SIG-M5 treated with dmso at 0.1 percent for 504 hours (cell line): ENCODE results near the gene KRCC1.
"Not testable (repeated sequence)": the region's sequence is repeated elsewhere in the genome, so short reads cannot be mapped to it uniquely, and the experiment has no call there.

Source experiments
- DNase-seq: peaks from one replicate; lab custom pipeline; 2025; ENCODE audit not compliant: unreplicated experiment; lab: John Stamatoyannopoulos, UW

KRCC1 gene

DNA sequence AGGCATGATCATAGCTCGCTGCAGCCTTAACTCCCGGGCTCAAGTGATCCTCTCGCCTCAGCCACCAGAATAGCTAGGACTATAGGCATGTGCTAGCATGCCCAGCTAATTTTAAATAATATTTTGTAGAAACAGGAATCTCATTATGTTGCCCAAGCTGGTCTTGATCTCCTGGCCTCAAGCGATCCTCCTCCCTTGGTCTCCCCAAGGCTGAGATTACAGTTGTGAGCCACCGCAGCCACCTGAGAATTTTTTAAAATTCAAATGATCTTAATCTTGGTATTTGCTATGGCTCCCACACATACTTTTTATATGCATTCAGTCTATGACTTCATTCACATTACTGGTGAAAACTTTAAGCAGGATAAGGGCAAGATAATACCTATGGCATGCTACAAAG, 13.1 kb downstream of the KRCC1 start:
- DNase-seq, result no peak

GRCh38 chr2:88038263-88039105, 17.1 kb downstream of the KRCC1 start:
- DNase-seq, result no peak

DNA sequence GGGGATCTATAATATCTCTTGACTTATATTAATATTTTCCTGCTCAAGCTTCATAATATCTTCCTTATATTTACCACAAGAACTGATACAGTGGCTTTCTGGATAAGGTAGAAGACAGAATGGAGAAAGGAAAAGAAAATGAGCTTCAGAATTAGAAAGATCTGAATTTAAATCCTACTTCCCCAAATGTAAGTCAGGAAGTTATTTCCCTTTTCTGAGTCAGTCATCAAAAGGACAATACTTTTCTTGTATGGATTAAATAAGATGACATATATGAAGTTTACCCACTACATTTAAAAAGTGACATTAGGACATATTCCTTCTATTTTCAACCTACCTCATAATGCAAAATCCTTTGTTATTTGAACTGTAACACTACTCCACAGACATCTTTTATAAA, 19.0 kb downstream of the KRCC1 start:
- peak; percentile 47 for DNase-seq

- no peak for DNase-seq
These were observed 19.4 kb downstream of the KRCC1 start for GRCh38 chr2:88036182-88036581.

GRCh38 chr2:88032070-88032702, 23.4 kb downstream of the KRCC1 start:
- DNase-seq, result no peak

GRCh38 chr2:88028931-88029330, 26.7 kb downstream of the KRCC1 start:
- DNase-seq, result no peak

DNA sequence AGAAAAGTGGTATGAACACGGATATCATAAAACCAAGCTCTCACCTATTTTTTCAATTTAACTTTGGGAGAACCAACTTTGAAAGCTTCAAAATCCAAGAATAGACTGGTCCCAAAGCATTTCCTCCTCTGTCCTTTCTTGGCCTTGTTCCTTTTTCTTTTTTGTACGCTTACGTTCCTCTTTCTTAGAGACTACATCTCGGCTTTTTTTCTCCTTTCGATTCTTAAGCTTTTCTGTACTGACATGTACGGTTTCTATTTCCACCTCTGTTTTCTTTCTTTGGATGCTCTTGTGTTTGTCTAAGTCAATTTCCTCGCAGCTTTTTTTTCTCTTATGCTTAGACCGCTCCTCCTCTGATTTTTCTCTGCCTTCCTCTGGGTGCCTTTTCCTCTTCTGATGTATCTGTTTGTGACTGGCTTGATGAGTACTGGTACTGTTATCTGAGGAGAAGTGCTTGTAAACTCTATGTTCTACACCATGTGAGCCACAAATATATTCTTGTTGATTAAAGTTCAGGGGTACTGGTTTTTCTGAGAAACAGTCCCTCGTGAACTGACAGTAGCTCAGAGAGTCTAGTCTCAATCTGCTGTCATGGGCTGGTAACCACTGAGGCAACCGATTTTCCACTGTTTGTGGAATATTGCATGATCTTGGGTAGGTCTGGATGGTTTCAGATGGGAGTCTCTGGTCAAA, 27.7 kb downstream of the KRCC1 start:
- peak; percentile 61 for DNase-seq

- no peak for DNase-seq
These were observed 31.1 kb downstream of the KRCC1 start for GRCh38 chr2:88024509-88024908.

- DNase-seq, result no peak
These were observed 33.0 kb downstream of the KRCC1 start for GRCh38 chr2:88022669-88022921.

GRCh38 chr2:88019985-88020384, 35.6 kb downstream of the KRCC1 start:
- no peak for DNase-seq

DNA sequence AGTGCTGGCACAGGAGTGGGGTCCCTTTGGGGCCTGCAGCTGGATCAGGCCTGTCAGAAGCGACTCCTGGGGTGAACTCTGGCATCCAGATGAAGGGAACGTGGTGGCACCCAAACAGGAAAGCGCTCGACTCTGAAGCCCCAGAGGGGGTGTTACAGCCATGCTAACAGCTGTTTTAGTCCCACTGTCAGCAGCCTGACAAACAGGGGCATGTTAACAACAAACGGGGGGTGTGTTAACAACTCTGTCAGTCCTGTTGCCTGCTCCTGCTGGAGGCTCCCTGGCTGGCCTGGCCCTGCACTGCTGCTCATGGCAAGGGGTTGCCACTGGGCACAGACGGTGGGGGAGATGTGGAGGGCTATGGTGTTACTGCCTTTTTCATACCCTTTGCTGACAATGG, 36.7 kb downstream of the KRCC1 start:
- no peak for DNase-seq

- DNase-seq, result not testable (repeated sequence)
These were observed 37.3 kb downstream of the KRCC1 start for GRCh38 chr2:88018077-88018805.

DNA sequence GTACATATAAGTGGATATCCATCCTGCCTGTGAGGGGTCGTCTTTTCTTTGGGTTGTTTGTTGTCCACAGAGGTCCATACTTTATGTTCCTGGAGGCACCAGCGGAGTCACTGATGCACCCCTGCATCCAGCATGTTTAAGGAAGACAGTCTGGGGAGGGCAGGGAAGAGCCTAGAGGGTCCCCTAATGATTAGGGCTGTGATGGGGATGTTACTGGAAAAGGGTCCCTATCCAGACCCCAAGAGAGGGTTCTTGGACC, 37.9 kb downstream of the KRCC1 start:
- DNase-seq, result not testable (repeated sequence)

DNA sequence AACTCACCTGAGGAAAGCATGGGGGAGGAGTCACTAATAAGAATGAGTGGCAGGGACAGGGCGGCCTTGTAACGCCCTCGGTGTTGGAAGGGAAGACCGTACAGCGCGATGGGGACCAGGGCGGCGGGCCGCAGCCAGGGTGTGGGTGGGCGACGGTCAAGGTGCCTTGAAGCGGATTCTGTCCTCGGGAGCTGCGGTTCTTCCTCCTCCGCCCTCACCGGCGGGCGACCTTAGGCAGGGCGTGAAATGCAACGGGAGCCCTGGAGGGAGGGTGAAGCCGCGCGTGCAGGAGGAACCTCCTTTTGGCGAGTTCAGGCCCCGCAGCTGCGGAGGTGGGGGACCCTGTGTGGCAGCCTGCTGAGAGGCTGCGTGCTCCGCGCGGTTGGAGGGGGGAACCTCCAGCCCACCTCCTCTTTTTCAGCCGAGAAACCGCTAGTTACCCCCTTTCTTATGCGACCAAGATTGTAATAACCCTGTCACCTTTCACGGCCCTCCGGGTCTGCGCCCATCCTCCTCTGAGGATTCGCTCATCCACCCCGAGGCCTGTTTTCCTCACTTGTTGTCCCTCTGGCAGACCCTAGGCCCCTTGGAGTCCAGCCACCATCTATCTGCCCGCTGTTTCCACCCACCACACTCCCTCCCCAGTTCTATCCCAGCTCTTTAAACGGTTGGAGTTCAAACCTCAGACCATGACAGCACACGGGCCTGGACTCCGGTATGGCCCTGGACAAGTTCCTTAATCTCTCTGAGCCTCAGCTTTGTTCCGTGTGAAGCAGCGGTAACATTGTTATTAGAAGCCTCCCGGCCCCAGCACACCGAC, 38.4 kb downstream of the KRCC1 start:
- DNase-seq, result peak; percentile 73

GRCh38 chr2:88016086-88016959, 39.3 kb downstream of the KRCC1 start, which contains the start of gene RNU2-63P:
Gene RNU2-63P, minus strand, starts transcription at chr2:88016547.
- peak; percentile 93 for DNase-seq

DNA sequence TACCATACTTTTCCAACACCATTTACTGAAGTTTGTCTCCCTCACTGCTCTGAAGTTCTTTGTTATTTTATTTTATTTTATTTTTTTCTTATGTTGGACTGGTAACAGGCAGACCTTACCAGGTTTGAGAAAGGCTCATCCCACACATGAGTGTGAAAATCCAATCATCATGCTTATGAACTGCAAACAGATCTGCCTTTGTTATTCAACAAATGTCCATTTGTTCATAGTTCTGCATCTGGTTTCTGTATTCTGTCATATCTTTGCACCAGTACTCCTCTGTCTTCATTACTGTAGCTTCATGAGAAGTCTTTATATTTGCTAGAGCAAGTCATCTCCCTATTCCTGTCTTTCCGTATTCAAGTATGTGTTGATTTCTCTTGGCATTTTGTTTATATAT, 44.6 kb downstream of the KRCC1 start:
- no peak for DNase-seq

GRCh38 chr2:88010136-88010535, 45.4 kb downstream of the KRCC1 start:
- DNase-seq, result no peak

GRCh38 chr2:88006912-88007439, 48.6 kb downstream of the KRCC1 start:
- DNase-seq, result no peak

DNA sequence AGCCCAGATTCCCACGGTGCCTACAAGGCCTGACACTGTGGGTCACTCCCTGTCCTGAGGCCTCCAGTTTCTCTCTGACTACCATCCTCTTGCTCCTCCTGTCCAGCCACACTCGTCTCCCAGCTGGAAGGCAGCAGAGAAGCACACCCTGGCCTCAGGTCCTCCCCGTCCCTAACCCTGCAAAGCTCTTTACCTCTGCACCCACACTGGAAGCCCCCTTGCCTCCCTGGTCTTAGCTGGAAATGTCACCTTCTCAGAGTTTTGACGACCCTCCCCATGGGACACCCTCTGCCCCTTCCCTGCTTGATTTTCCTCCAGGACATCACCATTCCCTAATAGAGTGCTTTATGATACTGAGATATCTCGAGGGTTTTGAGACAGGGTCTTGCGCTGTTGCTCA, 49.8 kb downstream of the KRCC1 start:
- no peak for DNase-seq
